Loucy (cell line): ENCODE results near the gene FAM171A2.

Experiments used
- H2AFZ ChIP-seq: fragments of 200-600 bp; sonication (generic); 2 replicates; pipeline ENCODE4 v1.6.0; 2016; ENCODE audit warnings: antibody characterized with exemption, mild to moderate bottlenecking, low read length, moderate library complexity
- H3F3A ChIP-seq: fragments of 200-600 bp; 2 replicates; pipeline ENCODE4 v1.6.0; 2016; ENCODE audit warnings: antibody characterized with exemption, low read depth, mild to moderate bottlenecking
- H3K27me3 ChIP-seq: fragments of 200-600 bp; sonication (generic); 2 replicates; pipeline ENCODE4 v1.6.1; 2014; ENCODE audit warnings: low read length, mild to moderate bottlenecking; ENCODE audit not compliant: insufficient read depth, poor library complexity, severe bottlenecking
- H3K36me3 ChIP-seq: fragments of 200-600 bp; sonication (generic); 2 replicates; pipeline ENCODE4 v1.6.1; 2016; ENCODE audit warnings: low read length; ENCODE audit not compliant: insufficient read depth
- H3K4me1 ChIP-seq: fragments of 200-600 bp; sonication (generic); 2 replicates; pipeline ENCODE4 v1.5.1; 2014; ENCODE audit warnings: low read length, mild to moderate bottlenecking; ENCODE audit not compliant: insufficient read depth, poor library complexity, severe bottlenecking
- H3K4me2 ChIP-seq: fragments of 200-600 bp; sonication (generic); 2 replicates; pipeline ENCODE4 v1.6.0; 2014; ENCODE audit warnings: antibody characterized with exemption, low read length, low read depth, mild to moderate bottlenecking; ENCODE audit not compliant: poor library complexity, severe bottlenecking
- H3K4me3 ChIP-seq: fragments of 200-600 bp; sonication (generic); 2 replicates; pipeline ENCODE4 v1.5.1; 2014; ENCODE audit warnings: low read length, mild to moderate bottlenecking, mixed read lengths; ENCODE audit not compliant: poor library complexity, severe bottlenecking
- H3K79me2 ChIP-seq: fragments of 200-600 bp; sonication (generic); 2 replicates; pipeline ENCODE4 v1.6.1; 2014; ENCODE audit warnings: low read length; ENCODE audit not compliant: insufficient read depth
- H3K9ac ChIP-seq: fragments of 200-600 bp; sonication (generic); 2 replicates; pipeline ENCODE4 v1.6.0; 2014; ENCODE audit warnings: mild to moderate bottlenecking, low read depth, low read length, moderate library complexity; ENCODE audit not compliant: poor library complexity, severe bottlenecking
- H3K9me2 ChIP-seq: fragments of 200-600 bp; sonication (generic); replicated peaks from 2 replicates; pipeline ENCODE4 v1.6.1; 2016; ENCODE audit warnings: low read depth, low read length, mixed read lengths
- H3K9me3 ChIP-seq: fragments of 200-600 bp; sonication (generic); 2 replicates; pipeline ENCODE4 v1.6.1; 2014; ENCODE audit warnings: mild to moderate bottlenecking, antibody characterized with exemption, low read length, low read depth; ENCODE audit not compliant: insufficient read depth
- H4K20me1 ChIP-seq: fragments of 200-600 bp; sonication (generic); 2 replicates; pipeline ENCODE4 v1.6.0; 2014; ENCODE audit warnings: antibody characterized with exemption, low read length, mild to moderate bottlenecking; ENCODE audit not compliant: insufficient read depth, poor library complexity, severe bottlenecking
- EZH2phosphoT487 ChIP-seq: fragments of 200-600 bp; IDR thresholded peaks from 2 replicates; pipeline ENCODE4 v1.6.1; 2018; ENCODE audit warnings: antibody characterized with exemption, mild to moderate bottlenecking, moderate library complexity, borderline replicate concordance
- TF ChIP-seq, protein P1 (sequence below): fragments of 200-600 bp; sonication (generic); conservative IDR thresholded peaks from 2 replicates; pipeline ENCODE4 v1.5.1; 2014; ENCODE audit warnings: mild to moderate bottlenecking, antibody characterized with exemption, low read length

Gene FAM171A2

DNA sequence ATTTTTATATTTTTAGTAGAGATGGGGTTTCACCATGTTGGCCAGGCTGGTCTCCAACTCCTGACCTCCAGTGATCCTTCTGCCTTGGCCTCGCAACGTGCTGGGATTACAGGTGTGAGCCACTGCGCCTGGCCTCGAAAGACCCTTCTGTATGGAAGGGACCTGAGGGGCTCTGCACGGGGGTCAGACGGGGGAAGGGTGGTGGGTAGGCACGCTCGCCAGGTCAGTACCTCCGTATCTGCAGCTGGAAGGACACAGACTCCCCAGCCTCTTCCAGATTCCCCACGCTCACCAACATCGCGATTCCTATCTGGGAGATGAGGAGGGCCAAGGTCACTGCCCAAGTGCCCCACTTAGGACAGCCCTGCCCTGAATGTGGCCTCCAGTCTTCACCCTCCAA is 13.1 kb upstream of the FAM171A2 start:
- no peaks in the 10 kb centered on the region for H3K79me2 ChIP-seq
- H3K4me3 ChIP-seq = no peak overlapping the region
- TF ChIP-seq, protein P1, sequence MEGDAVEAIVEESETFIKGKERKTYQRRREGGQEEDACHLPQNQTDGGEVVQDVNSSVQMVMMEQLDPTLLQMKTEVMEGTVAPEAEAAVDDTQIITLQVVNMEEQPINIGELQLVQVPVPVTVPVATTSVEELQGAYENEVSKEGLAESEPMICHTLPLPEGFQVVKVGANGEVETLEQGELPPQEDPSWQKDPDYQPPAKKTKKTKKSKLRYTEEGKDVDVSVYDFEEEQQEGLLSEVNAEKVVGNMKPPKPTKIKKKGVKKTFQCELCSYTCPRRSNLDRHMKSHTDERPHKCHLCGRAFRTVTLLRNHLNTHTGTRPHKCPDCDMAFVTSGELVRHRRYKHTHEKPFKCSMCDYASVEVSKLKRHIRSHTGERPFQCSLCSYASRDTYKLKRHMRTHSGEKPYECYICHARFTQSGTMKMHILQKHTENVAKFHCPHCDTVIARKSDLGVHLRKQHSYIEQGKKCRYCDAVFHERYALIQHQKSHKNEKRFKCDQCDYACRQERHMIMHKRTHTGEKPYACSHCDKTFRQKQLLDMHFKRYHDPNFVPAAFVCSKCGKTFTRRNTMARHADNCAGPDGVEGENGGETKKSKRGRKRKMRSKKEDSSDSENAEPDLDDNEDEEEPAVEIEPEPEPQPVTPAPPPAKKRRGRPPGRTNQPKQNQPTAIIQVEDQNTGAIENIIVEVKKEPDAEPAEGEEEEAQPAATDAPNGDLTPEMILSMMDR = no peak
- TF ChIP-seq EZH2phosphoT487 = no peak
- no peak overlapping the region for H2AFZ ChIP-seq
- H3K4me1 ChIP-seq = no peaks in the 10 kb centered on the region
- H3F3A ChIP-seq = no peaks in the 10 kb centered on the region
- H3K9me2 ChIP-seq = no peaks in the 10 kb centered on the region
- no peaks in the 10 kb centered on the region for H3K27me3 ChIP-seq
- H4K20me1 ChIP-seq = no peaks in the 10 kb centered on the region
- no peak overlapping the region for H3K9ac ChIP-seq
- no peak overlapping the region for H3K4me2 ChIP-seq
- H3K36me3 ChIP-seq = no peaks in the 10 kb centered on the region
- H3K9me3 ChIP-seq = no peaks in the 10 kb centered on the region

DNA sequence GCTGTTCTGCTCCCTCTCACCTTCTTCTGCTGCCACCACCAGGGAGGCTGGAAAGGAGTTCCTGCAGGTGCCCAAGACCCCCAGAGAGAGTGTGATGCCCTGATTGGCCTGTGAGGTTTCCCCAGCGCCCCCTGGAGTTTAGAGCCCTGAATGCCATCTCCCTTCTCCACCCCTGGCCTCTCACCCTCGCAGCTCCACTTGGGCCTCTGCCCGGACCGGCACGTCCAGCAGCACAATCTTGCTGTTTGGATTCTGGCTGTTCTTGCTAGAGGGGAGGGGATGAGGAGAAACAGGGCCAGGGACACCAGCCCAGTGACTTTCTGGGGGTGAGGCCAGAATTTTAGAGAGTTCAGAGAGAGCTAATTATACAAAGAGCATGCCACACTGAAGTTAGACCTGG is 12.5 kb upstream of the FAM171A2 start:
- Histone ChIP-seq H3K36me3 (no peaks in the 10 kb centered on the region), H4K20me1 (no peaks in the 10 kb centered on the region), H3F3A (no peaks in the 10 kb centered on the region), H3K4me2 (no peak overlapping the region), H3K79me2 (no peaks in the 10 kb centered on the region), H3K4me3 (no peak overlapping the region), H2AFZ (no peak overlapping the region), H3K27me3 (no peaks in the 10 kb centered on the region), H3K9me2 (no peaks in the 10 kb centered on the region), H3K9ac (no peak overlapping the region), H3K9me3 (no peaks in the 10 kb centered on the region), H3K4me1 (no peaks in the 10 kb centered on the region)
- TF ChIP-seq, protein P1 = peak; percentile 69
- no peak for TF ChIP-seq EZH2phosphoT487

DNA sequence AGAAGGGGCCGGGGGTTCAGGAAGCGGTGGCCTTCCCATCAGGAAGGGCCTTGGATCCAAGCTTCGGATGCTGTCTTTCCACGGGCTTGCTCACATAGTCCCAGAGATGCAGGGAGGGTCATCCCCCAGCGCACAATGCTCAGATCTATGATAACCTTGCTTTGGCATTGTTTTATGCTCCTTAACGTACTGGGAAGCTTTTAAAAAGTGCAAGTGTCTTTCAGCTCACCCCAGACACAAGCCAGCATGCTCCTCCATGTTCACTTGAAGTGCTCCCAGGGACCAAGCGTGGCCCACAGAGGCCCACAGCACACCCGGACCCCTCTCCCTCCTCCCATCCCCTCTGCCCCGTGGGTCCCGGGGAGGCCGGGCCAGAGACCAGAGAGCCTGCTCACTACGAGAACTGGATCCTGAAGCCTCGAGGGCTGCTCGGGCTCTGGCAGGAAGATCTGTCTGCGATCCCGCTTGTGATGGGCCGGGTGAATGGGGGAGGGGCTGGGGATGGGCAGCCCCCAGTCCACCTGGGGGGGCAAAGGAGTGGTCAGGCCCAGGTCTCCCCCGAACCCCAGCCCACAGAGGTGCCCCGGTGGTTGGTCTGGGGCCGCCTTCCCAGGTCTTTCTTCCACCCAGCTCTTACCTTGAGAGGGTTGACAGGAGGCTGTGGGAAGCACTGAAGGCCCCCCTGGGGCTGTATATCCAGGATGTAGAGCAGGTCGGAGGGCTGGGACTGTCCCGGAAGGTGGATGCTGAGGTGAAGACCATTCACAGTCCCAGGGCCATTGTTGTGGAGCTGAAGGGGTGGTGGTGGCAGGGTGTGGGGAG is 11.8 kb upstream of the FAM171A2 start:
- H3K4me2 ChIP-seq = no peak overlapping the region
- no peak overlapping the region for H3K9ac ChIP-seq
- no peaks in the 10 kb centered on the region for H3K27me3 ChIP-seq
- no peaks in the 10 kb centered on the region for H4K20me1 ChIP-seq
- H2AFZ ChIP-seq = no peak overlapping the region
- no peaks in the 10 kb centered on the region for H3K9me3 ChIP-seq
- TF ChIP-seq, protein P1 = no peak
- no peak for TF ChIP-seq EZH2phosphoT487
- H3K36me3 ChIP-seq = no peaks in the 10 kb centered on the region
- H3K4me3 ChIP-seq = no peak overlapping the region
- no peaks in the 10 kb centered on the region for H3K79me2 ChIP-seq
- H3K9me2 ChIP-seq = no peaks in the 10 kb centered on the region
- H3F3A ChIP-seq = no peaks in the 10 kb centered on the region
- H3K4me1 ChIP-seq = no peaks in the 10 kb centered on the region
